Measurements from ENCODE around the gene ADGRB3. TPM values are rescaled to one million over a fixed set of nuclear protein-coding genes. Genes with fewer than 3 reads are reported as not detected.

ADGRB3 gene
- total RNA-seq, 1 donor from 2014 or later: 1.5 TPM

DNA sequence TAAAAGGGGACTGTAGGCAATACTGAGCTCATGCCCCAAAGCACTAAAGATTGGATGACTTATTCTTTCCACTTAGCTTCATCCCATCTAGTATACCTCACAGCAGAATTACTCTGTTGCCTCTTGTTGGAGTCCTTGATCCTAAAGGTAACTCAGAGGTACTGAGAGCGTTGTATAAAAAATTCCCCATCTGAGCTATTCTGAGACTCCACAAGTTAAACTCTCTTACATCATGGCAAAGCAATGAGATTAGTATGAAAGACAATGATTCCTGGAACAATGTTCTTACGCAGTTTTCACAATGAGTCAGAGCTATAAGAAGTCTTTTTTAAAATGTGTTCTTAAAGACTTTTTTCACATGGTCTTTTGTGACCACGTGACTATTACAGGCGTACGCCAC is 370.1 kb downstream of the ADGRB3 start:
- Histone ChIP-seq H4K20me1 (ENCODE audit: low read depth) (no peaks in the 10 kb centered on the region), H2AFZ (replicated peaks) (no peak overlapping the region), H3K27me3 (no peaks in the 10 kb centered on the region), H3F3A (ENCODE audit: low read depth) (no peaks in the 10 kb centered on the region), H3K4me2 (no peak overlapping the region), H3K36me3 (no peaks in the 10 kb centered on the region), H3K4me1 (no peaks in the 10 kb centered on the region), H3K27ac (no peak overlapping the region), H3K9me3 (ENCODE audit: low read depth) (no peaks in the 10 kb centered on the region), H3K4me3 (no peak overlapping the region), H3K9ac (no peak overlapping the region), H3K79me2 (ENCODE audit: low read depth) (no peaks in the 10 kb centered on the region)
- H3K4me3 Mint-ChIP-seq: no peak overlapping the region
- H3K36me3 Mint-ChIP-seq: no peaks in the 10 kb centered on the region
- H3K27me3 Mint-ChIP-seq (ENCODE audit: insufficient read depth, low read depth): no peaks in the 10 kb centered on the region
- H3K27ac Mint-ChIP-seq: no peak overlapping the region
- no peak for DNase-seq (ENCODE audit: low spot score)
- H3K4me1 Mint-ChIP-seq: no peaks in the 10 kb centered on the region
- TF ChIP-seq EZH2phosphoT487 (IDR thresholded peaks at IDR 0.05) (no peak), EZH2 (IDR thresholded peaks at IDR 0.05) (no peak)
- TF ChIP-seq, protein P1, sequence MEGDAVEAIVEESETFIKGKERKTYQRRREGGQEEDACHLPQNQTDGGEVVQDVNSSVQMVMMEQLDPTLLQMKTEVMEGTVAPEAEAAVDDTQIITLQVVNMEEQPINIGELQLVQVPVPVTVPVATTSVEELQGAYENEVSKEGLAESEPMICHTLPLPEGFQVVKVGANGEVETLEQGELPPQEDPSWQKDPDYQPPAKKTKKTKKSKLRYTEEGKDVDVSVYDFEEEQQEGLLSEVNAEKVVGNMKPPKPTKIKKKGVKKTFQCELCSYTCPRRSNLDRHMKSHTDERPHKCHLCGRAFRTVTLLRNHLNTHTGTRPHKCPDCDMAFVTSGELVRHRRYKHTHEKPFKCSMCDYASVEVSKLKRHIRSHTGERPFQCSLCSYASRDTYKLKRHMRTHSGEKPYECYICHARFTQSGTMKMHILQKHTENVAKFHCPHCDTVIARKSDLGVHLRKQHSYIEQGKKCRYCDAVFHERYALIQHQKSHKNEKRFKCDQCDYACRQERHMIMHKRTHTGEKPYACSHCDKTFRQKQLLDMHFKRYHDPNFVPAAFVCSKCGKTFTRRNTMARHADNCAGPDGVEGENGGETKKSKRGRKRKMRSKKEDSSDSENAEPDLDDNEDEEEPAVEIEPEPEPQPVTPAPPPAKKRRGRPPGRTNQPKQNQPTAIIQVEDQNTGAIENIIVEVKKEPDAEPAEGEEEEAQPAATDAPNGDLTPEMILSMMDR (IDR thresholded peaks at IDR 0.05): no peak
- H3K9me3 Mint-ChIP-seq: no peaks in the 10 kb centered on the region

DNA sequence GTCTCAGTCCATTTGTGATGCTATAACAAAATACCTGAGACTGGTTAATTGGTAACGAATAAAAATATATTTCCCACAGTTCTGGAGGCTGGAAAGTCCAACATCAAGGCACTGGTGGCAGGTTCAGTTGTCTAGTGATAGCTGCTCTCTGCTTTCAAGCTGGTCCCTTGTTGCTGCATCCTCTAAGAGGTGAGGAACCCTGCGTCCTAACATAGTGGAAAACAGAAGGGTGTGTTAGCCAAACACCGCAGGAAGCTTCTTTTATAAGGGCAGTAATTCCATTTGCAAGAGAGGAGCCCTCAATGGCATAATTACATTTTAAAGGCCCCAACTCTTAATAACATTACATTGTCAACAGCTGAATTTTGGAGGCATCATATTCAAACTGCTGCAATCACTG is 372.7 kb downstream of the ADGRB3 start:
- Mint-ChIP-seq H3K9me3 (no peaks in the 10 kb centered on the region), H3K27me3 (ENCODE audit: insufficient read depth, low read depth) (peaks cover 4% of the 10 kb centered on the region), H3K4me1 (peaks cover 12% of the 10 kb centered on the region), H3K27ac (no peak overlapping the region), H3K4me3 (no peak overlapping the region), H3K36me3 (no peaks in the 10 kb centered on the region)
- no peak overlapping the region for H3K4me3 ChIP-seq
- DNase-seq (ENCODE audit: low spot score): no peak
- H4K20me1 ChIP-seq (ENCODE audit: low read depth): no peaks in the 10 kb centered on the region
- no peaks in the 10 kb centered on the region for H3K4me1 ChIP-seq
- no peaks in the 10 kb centered on the region for H3F3A ChIP-seq (ENCODE audit: low read depth)
- no peaks in the 10 kb centered on the region for H3K27me3 ChIP-seq
- no peaks in the 10 kb centered on the region for H3K36me3 ChIP-seq
- no peaks in the 10 kb centered on the region for H3K9me3 ChIP-seq (ENCODE audit: low read depth)
- H3K27ac ChIP-seq: no peak overlapping the region
- TF ChIP-seq EZH2 (IDR thresholded peaks at IDR 0.05) (no peak), EZH2phosphoT487 (IDR thresholded peaks at IDR 0.05) (no peak)
- TF ChIP-seq, protein P1 (IDR thresholded peaks at IDR 0.05): no peak
- H3K9ac ChIP-seq: no peak overlapping the region
- no peak overlapping the region for H2AFZ ChIP-seq (replicated peaks)
- H3K4me2 ChIP-seq: no peak overlapping the region
- no peaks in the 10 kb centered on the region for H3K79me2 ChIP-seq (ENCODE audit: low read depth)

DNA sequence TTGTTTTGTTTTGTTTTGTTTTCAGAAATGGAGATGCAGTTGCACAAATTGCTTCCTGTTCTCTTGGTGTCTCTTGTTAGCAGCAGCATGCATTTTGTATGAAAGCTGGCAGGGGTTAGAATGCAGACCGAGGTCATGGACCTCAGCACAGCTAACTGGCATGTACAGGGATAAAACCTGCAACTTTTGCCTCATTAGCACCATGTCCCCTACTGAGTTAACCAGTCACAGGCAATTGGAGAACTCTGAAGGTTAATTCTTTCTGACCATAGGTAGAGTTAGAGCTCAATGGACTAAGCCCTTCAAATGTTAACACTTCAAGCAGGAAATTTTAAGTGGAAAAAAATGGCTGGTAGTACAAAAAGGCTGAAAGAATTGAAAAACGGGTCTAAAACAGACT is 377.1 kb downstream of the ADGRB3 start:
- Histone ChIP-seq H3K79me2 (ENCODE audit: low read depth) (no peaks in the 10 kb centered on the region), H2AFZ (replicated peaks) (no peak overlapping the region), H3K4me2 (no peak overlapping the region), H3K36me3 (no peaks in the 10 kb centered on the region), H4K20me1 (ENCODE audit: low read depth) (no peaks in the 10 kb centered on the region), H3K4me1 (no peaks in the 10 kb centered on the region), H3K27me3 (no peaks in the 10 kb centered on the region), H3K9ac (no peak overlapping the region), H3K9me3 (ENCODE audit: low read depth) (no peaks in the 10 kb centered on the region), H3F3A (ENCODE audit: low read depth) (no peaks in the 10 kb centered on the region), H3K4me3 (no peak overlapping the region), H3K27ac (no peak overlapping the region)
- Mint-ChIP-seq H3K36me3 (no peaks in the 10 kb centered on the region), H3K27me3 (ENCODE audit: insufficient read depth, low read depth) (peaks cover 4% of the 10 kb centered on the region), H3K4me3 (no peak overlapping the region), H3K9me3 (no peaks in the 10 kb centered on the region), H3K4me1 (peaks cover 30% of the 10 kb centered on the region), H3K27ac (no peak overlapping the region)
- TF ChIP-seq EZH2 (IDR thresholded peaks at IDR 0.05) (no peak), EZH2phosphoT487 (IDR thresholded peaks at IDR 0.05) (no peak)
- TF ChIP-seq, protein P1 (IDR thresholded peaks at IDR 0.05): no peak
- DNase-seq (ENCODE audit: low spot score): peak; percentile 43

All from neural progenitor cell (in vitro differentiated cells).